ENCODE data around the gene MVB12B. TPM values are rescaled to one million over a fixed set of nuclear protein-coding genes. Genes with fewer than 3 reads are reported as not detected.

MVB12B gene
- total RNA-seq, 1 donor from 2014 or later = 13.1 TPM

- peaks cover 27% of the 10 kb centered on the region for H3K4me1 Mint-ChIP-seq (ENCODE audit: low read depth)
- no peak overlapping the region for H3K4me3 Mint-ChIP-seq (ENCODE audit: unreplicated experiment)
- no peak overlapping the region for H3K27ac Mint-ChIP-seq (ENCODE audit: unreplicated experiment)
These were observed 39.2 kb downstream of the MVB12B start for GRCh38 chr9:126365780-126366179.

GRCh38 chr9:126366366-126367011, 39.9 kb downstream of the MVB12B start:
- TF ChIP-seq, protein P1, sequence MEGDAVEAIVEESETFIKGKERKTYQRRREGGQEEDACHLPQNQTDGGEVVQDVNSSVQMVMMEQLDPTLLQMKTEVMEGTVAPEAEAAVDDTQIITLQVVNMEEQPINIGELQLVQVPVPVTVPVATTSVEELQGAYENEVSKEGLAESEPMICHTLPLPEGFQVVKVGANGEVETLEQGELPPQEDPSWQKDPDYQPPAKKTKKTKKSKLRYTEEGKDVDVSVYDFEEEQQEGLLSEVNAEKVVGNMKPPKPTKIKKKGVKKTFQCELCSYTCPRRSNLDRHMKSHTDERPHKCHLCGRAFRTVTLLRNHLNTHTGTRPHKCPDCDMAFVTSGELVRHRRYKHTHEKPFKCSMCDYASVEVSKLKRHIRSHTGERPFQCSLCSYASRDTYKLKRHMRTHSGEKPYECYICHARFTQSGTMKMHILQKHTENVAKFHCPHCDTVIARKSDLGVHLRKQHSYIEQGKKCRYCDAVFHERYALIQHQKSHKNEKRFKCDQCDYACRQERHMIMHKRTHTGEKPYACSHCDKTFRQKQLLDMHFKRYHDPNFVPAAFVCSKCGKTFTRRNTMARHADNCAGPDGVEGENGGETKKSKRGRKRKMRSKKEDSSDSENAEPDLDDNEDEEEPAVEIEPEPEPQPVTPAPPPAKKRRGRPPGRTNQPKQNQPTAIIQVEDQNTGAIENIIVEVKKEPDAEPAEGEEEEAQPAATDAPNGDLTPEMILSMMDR (IDR thresholded peaks at IDR 0.05) = no peak
- Mint-ChIP-seq H3K4me1 (ENCODE audit: low read depth) (peaks cover 27% of the 10 kb centered on the region), H3K36me3 (ENCODE audit: low read depth) (peaks cover 13% of the 10 kb centered on the region), H3K27me3 (ENCODE audit: low read depth) (no peaks in the 10 kb centered on the region), H3K4me3 (ENCODE audit: unreplicated experiment) (no peak overlapping the region), H3K9me3 (ENCODE audit: low read depth) (peaks cover 19% of the 10 kb centered on the region), H3K27ac (ENCODE audit: unreplicated experiment) (peak overlapping the region; percentile 68)
- DNase-seq (ENCODE audit: low spot score) = no peak

More at GRCh38 chr9:126365780-126366179, 39.2 kb downstream of the MVB12B start:
- Mint-ChIP-seq H3K36me3 (ENCODE audit: low read depth) (peaks cover 16% of the 10 kb centered on the region), H3K27me3 (ENCODE audit: low read depth) (no peaks in the 10 kb centered on the region), H3K9me3 (ENCODE audit: low read depth) (peaks cover 25% of the 10 kb centered on the region)
- DNase-seq (ENCODE audit: low spot score) = no peak
- TF ChIP-seq, protein P1 (IDR thresholded peaks at IDR 0.05) = peak; percentile 14

DNA sequence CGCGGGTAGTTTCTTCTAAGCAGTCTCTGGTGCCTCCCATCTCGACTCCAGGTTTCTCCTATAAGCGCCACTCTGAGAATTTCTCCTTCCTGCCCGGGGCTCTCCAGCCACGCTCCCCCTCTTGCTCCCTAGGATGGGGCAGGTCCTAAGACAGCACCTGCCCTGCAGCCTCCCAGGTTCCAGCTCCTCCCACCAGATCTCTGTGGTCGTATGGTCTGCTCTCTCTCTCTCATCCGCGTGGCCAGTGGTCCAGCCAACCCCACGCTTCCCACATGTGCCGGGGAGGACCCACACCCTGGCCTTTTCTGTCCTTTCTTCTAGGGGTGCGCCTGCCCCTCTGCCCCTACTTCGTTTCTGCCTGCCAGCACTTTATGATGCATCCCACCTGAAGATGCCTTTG, 40.5 kb downstream of the MVB12B start:
- no peaks in the 10 kb centered on the region for H3K27me3 Mint-ChIP-seq (ENCODE audit: low read depth)
- TF ChIP-seq, protein P1 (IDR thresholded peaks at IDR 0.05) = no peak
- H3K27ac Mint-ChIP-seq (ENCODE audit: unreplicated experiment) = peak overlapping the region; percentile 68
- peaks cover 30% of the 10 kb centered on the region for H3K4me1 Mint-ChIP-seq (ENCODE audit: low read depth)
- DNase-seq (ENCODE audit: low spot score) = no peak
- H3K36me3 Mint-ChIP-seq (ENCODE audit: low read depth) = peaks cover 11% of the 10 kb centered on the region
- no peak overlapping the region for H3K4me3 Mint-ChIP-seq (ENCODE audit: unreplicated experiment)
- H3K9me3 Mint-ChIP-seq (ENCODE audit: low read depth) = peaks cover 13% of the 10 kb centered on the region

- no peak for DNase-seq (ENCODE audit: low spot score)
- Mint-ChIP-seq H3K27me3 (ENCODE audit: low read depth) (no peaks in the 10 kb centered on the region), H3K4me3 (ENCODE audit: unreplicated experiment) (no peak overlapping the region), H3K4me1 (ENCODE audit: low read depth) (peaks cover 34% of the 10 kb centered on the region), H3K27ac (ENCODE audit: unreplicated experiment) (no peak overlapping the region), H3K36me3 (ENCODE audit: low read depth) (peaks cover 9% of the 10 kb centered on the region), H3K9me3 (ENCODE audit: low read depth) (peaks cover 10% of the 10 kb centered on the region)
- TF ChIP-seq, protein P1 (IDR thresholded peaks at IDR 0.05) = no peak
These were observed 41.0 kb downstream of the MVB12B start for GRCh38 chr9:126367616-126368015.

DNA sequence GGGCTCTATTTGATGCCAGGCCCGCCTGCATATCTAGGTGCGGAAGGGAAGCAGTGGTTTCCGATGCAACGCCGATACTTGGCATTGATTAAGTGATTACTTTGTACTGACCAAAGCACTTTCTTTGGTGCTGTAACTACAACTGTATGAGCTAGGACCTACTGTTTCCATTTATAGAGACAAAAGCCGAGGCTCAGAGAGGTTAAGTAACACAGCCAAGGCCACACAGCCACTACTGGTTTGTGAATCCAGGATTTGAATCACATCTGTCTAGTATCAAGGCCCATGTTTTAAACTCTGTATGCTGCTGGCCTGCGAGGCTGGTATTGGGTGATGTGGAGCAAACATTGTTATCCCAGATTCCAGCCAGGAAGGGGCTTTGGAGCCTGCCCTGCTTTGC, 41.4 kb downstream of the MVB12B start:
- peaks cover 39% of the 10 kb centered on the region for H3K4me1 Mint-ChIP-seq (ENCODE audit: low read depth)
- H3K36me3 Mint-ChIP-seq (ENCODE audit: low read depth) = peaks cover 9% of the 10 kb centered on the region
- no peak overlapping the region for H3K4me3 Mint-ChIP-seq (ENCODE audit: unreplicated experiment)
- peaks cover 10% of the 10 kb centered on the region for H3K9me3 Mint-ChIP-seq (ENCODE audit: low read depth)
- H3K27ac Mint-ChIP-seq (ENCODE audit: unreplicated experiment) = no peak overlapping the region
- TF ChIP-seq, protein P1 (IDR thresholded peaks at IDR 0.05) = no peak
- DNase-seq (ENCODE audit: low spot score) = no peak
- no peaks in the 10 kb centered on the region for H3K27me3 Mint-ChIP-seq (ENCODE audit: low read depth)
